Measurements from ENCODE around the gene FAM228B. TPM values are rescaled to one million over a fixed set of nuclear protein-coding genes. Genes with fewer than 3 reads are reported as not detected.
"Not testable (repeated sequence)": the region's sequence is repeated elsewhere in the genome, so short reads cannot be mapped to it uniquely, and the experiment has no call there.

FAM228B gene
- total RNA-seq, 1 donor from 2014 or later, result 5.7 TPM

GRCh38 chr2:24160761-24161160 is 37.5 kb downstream of the FAM228B start:
- ATAC-seq, result no peak

GRCh38 chr2:24162494-24162893 is 39.2 kb downstream of the FAM228B start:
- no peak for ATAC-seq

- no peak for ATAC-seq
Measured at GRCh38 chr2:24163186-24163585, 39.9 kb downstream of the FAM228B start.

GRCh38 chr2:24163601-24164000 is 40.3 kb downstream of the FAM228B start:
- no peak for ATAC-seq

GRCh38 chr2:24164416-24164973 is 41.2 kb downstream of the FAM228B start:
- peak; percentile 52 for ATAC-seq

- no peak for ATAC-seq
Measured at GRCh38 chr2:24169023-24169422, 45.8 kb downstream of the FAM228B start.

- peak; percentile 30 for ATAC-seq
Measured at GRCh38 chr2:24174851-24175277, 51.6 kb downstream of the FAM228B start, which contains the start of gene FAM228A. TSS of gene FAM228A (plus strand) at chr2:24175053. CDS start at chr2:24175481, 428 bp downstream.

- ATAC-seq, result no peak
Measured at GRCh38 chr2:24175631-24176187, 52.4 kb downstream of the FAM228B start.

- ATAC-seq, result no peak
Measured at GRCh38 chr2:24176326-24176725, 53.1 kb downstream of the FAM228B start.

GRCh38 chr2:24179683-24180082 is 56.4 kb downstream of the FAM228B start:
- ATAC-seq, result no peak

GRCh38 chr2:24181849-24182248 is 58.6 kb downstream of the FAM228B start:
- peak; percentile 80 for ATAC-seq

GRCh38 chr2:24182507-24182906 is 59.2 kb downstream of the FAM228B start:
- no peak for ATAC-seq

GRCh38 chr2:24183366-24184069 is 60.2 kb downstream of the FAM228B start:
- no peak for ATAC-seq

GRCh38 chr2:24189551-24189950 is 66.3 kb downstream of the FAM228B start:
- no peak for ATAC-seq

- ATAC-seq, result peak; percentile 48
Measured at GRCh38 chr2:24190503-24190902, 67.2 kb downstream of the FAM228B start.

- no peak for ATAC-seq
Measured at GRCh38 chr2:24191156-24191555, 67.9 kb downstream of the FAM228B start.

- no peak for ATAC-seq
Measured at GRCh38 chr2:24191848-24192247, 68.6 kb downstream of the FAM228B start.

- ATAC-seq, result not testable (repeated sequence)
Measured at GRCh38 chr2:24197213-24197612, 73.9 kb downstream of the FAM228B start.

- no peak for ATAC-seq
Measured at GRCh38 chr2:24199968-24200590, 76.8 kb downstream of the FAM228B start.

GRCh38 chr2:24200799-24201198 is 77.5 kb downstream of the FAM228B start:
- ATAC-seq, result no peak

GRCh38 chr2:24203029-24203786 is 79.9 kb downstream of the FAM228B start:
- ATAC-seq, result no peak

- no peak for ATAC-seq
Measured at GRCh38 chr2:24203787-24204150, 80.5 kb downstream of the FAM228B start.

- no peak for ATAC-seq
Measured at GRCh38 chr2:24204505-24204904, 81.2 kb downstream of the FAM228B start.

Measured in esophagus mucosa (tissue), 1 donor.